ENCODE data around the gene HIP1. TPM values are rescaled to one million over a fixed set of nuclear protein-coding genes. Genes with fewer than 3 reads are reported as not detected.
"Not testable (repeated sequence)": the region's sequence is repeated elsewhere in the genome, so short reads cannot be mapped to it uniquely, and the experiment has no call there.

Gene HIP1
- polyA plus RNA-seq, 4 donors, result 0.22 to 7.1 (median 2.2) TPM

GRCh38 chr7:75556835-75557234 is 181.9 kb downstream of the HIP1 start:
- H3K36me3 ChIP-seq (ENCODE audit: control insufficient read depth in 3 of 3, insufficient read depth in 2 of 3, low read depth in 1 of 3, low read length in 3 of 3), result peaks cover 0 to 30% (median 7%) of the 10 kb centered on the region in 3 donors
- H3K27me3 ChIP-seq (ENCODE audit: control insufficient read depth in 3 of 3, insufficient read depth in 3 of 3, low read length in 3 of 3); H3K4me1 ChIP-seq (ENCODE audit: control insufficient read depth in 3 of 3, insufficient read depth in 2 of 3, low read depth in 1 of 3, low read length in 2 of 3); H3K4me3 ChIP-seq (ENCODE audit: low read depth in 1 of 3, low read length in 3 of 3); H3K9me3 ChIP-seq (ENCODE audit: control insufficient read depth in 2 of 2, insufficient read depth in 1 of 2, low read depth in 1 of 2, low read length in 1 of 2); H3K27ac ChIP-seq (ENCODE audit: low read depth in 1 of 3, low read length in 2 of 3); DNase-seq; FAIRE-seq: not testable (repeated sequence)
- WGBS, 3 donors, result 91 to 97% (median 93%) methylated on average over 6 of the region's 6 CpGs

GRCh38 chr7:75555736-75556135 is 183.0 kb downstream of the HIP1 start:
- no peak for FAIRE-seq
- 94 to 96% (median 94%) methylated on average over 13 of the region's 13 CpGs for WGBS, 3 donors
- Histone ChIP-seq H3K27me3 (ENCODE audit: control insufficient read depth in 3 of 3, insufficient read depth in 3 of 3, low read length in 3 of 3) (no peaks in the 10 kb centered on the region), H3K27ac (ENCODE audit: low read depth in 1 of 3, low read length in 2 of 3) (no peak overlapping the region), H3K9me3 (ENCODE audit: control insufficient read depth in 2 of 2, insufficient read depth in 1 of 2, low read depth in 1 of 2, low read length in 1 of 2) (no peaks in the 10 kb centered on the region), H3K4me3 (ENCODE audit: low read depth in 1 of 3, low read length in 3 of 3) (no peak overlapping the region), H3K36me3 (ENCODE audit: control insufficient read depth in 3 of 3, insufficient read depth in 2 of 3, low read depth in 1 of 3, low read length in 3 of 3) (peaks cover 0 to 30% (median 7%) of the 10 kb centered on the region in 3 donors), H3K4me1 (ENCODE audit: control insufficient read depth in 3 of 3, insufficient read depth in 2 of 3, low read depth in 1 of 3, low read length in 2 of 3) (no peaks in the 10 kb centered on the region)
- DNase-seq, result no peak

- WGBS, 3 donors, result 45 to 71% (median 66%) methylated on average over 15 of the region's 15 CpGs
- peak; percentile 19 to 32 for DNase-seq
- FAIRE-seq, result no peak
These were observed 192.3 kb downstream of the HIP1 start for GRCh38 chr7:75546237-75547015.

GRCh38 chr7:75537731-75538130 is 201.0 kb downstream of the HIP1 start:
- FAIRE-seq (no peak), DNase-seq (no peak)
- peaks cover 0 to 15% (median 0%) of the 10 kb centered on the region in 3 donors for H3K36me3 ChIP-seq (ENCODE audit: control insufficient read depth in 3 of 3, insufficient read depth in 2 of 3, low read depth in 1 of 3, low read length in 3 of 3)
- H3K4me1 ChIP-seq (ENCODE audit: control insufficient read depth in 3 of 3, insufficient read depth in 2 of 3, low read depth in 1 of 3, low read length in 2 of 3), result no peaks in the 10 kb centered on the region
- H3K27ac ChIP-seq (ENCODE audit: low read depth in 1 of 3, low read length in 2 of 3), result no peak overlapping the region
- WGBS, 3 donors, result 84 to 87% (median 85%) methylated on average over 5 of the region's 5 CpGs
- no peaks in the 10 kb centered on the region for H3K9me3 ChIP-seq (ENCODE audit: control insufficient read depth in 2 of 2, insufficient read depth in 1 of 2, low read depth in 1 of 2, low read length in 1 of 2)
- no peak overlapping the region for H3K4me3 ChIP-seq (ENCODE audit: low read depth in 1 of 3, low read length in 3 of 3)
- H3K27me3 ChIP-seq (ENCODE audit: control insufficient read depth in 3 of 3, insufficient read depth in 3 of 3, low read length in 3 of 3), result no peaks in the 10 kb centered on the region

More at GRCh38 chr7:75546237-75547015, 192.3 kb downstream of the HIP1 start:
- Histone ChIP-seq H3K4me3 (ENCODE audit: low read depth in 1 of 3, low read length in 3 of 3) (no peak overlapping the region), H3K36me3 (ENCODE audit: control insufficient read depth in 3 of 3, insufficient read depth in 2 of 3, low read depth in 1 of 3, low read length in 3 of 3) (peaks cover 0 to 10% (median 0%) of the 10 kb centered on the region in 3 donors), H3K4me1 (ENCODE audit: control insufficient read depth in 3 of 3, insufficient read depth in 2 of 3, low read depth in 1 of 3, low read length in 2 of 3) (no peaks in the 10 kb centered on the region), H3K27ac (ENCODE audit: low read depth in 1 of 3, low read length in 2 of 3) (no peak overlapping the region), H3K9me3 (ENCODE audit: control insufficient read depth in 2 of 2, insufficient read depth in 1 of 2, low read depth in 1 of 2, low read length in 1 of 2) (no peaks in the 10 kb centered on the region), H3K27me3 (ENCODE audit: control insufficient read depth in 3 of 3, insufficient read depth in 3 of 3, low read length in 3 of 3) (no peaks in the 10 kb centered on the region)

GRCh38 chr7:75536940-75537538 is 201.7 kb downstream of the HIP1 start:
- DNase-seq, result no peak
- no peaks in the 10 kb centered on the region for H3K27me3 ChIP-seq (ENCODE audit: control insufficient read depth in 3 of 3, insufficient read depth in 3 of 3, low read length in 3 of 3)
- WGBS, 3 donors, result 87 to 91% (median 89%) methylated on average over 18 of the region's 18 CpGs
- H3K4me1 ChIP-seq (ENCODE audit: control insufficient read depth in 3 of 3, insufficient read depth in 2 of 3, low read depth in 1 of 3, low read length in 2 of 3), result no peaks in the 10 kb centered on the region
- peaks cover 0 to 15% (median 0%) of the 10 kb centered on the region in 3 donors for H3K36me3 ChIP-seq (ENCODE audit: control insufficient read depth in 3 of 3, insufficient read depth in 2 of 3, low read depth in 1 of 3, low read length in 3 of 3)
- H3K27ac ChIP-seq (ENCODE audit: low read depth in 1 of 3, low read length in 2 of 3), result no peak overlapping the region
- H3K4me3 ChIP-seq (ENCODE audit: low read depth in 1 of 3, low read length in 3 of 3), result no peak overlapping the region
- H3K9me3 ChIP-seq (ENCODE audit: control insufficient read depth in 2 of 2, insufficient read depth in 1 of 2, low read depth in 1 of 2, low read length in 1 of 2), result no peaks in the 10 kb centered on the region
- FAIRE-seq, result no peak

GRCh38 chr7:75536491-75536890 is 202.2 kb downstream of the HIP1 start:
- Histone ChIP-seq H3K4me1 (ENCODE audit: control insufficient read depth in 3 of 3, insufficient read depth in 2 of 3, low read depth in 1 of 3, low read length in 2 of 3) (no peaks in the 10 kb centered on the region), H3K36me3 (ENCODE audit: control insufficient read depth in 3 of 3, insufficient read depth in 2 of 3, low read depth in 1 of 3, low read length in 3 of 3) (peaks cover 0 to 15% (median 0%) of the 10 kb centered on the region in 3 donors), H3K4me3 (ENCODE audit: low read depth in 1 of 3, low read length in 3 of 3) (no peak overlapping the region), H3K27me3 (ENCODE audit: control insufficient read depth in 3 of 3, insufficient read depth in 3 of 3, low read length in 3 of 3) (no peaks in the 10 kb centered on the region), H3K27ac (ENCODE audit: low read depth in 1 of 3, low read length in 2 of 3) (no peak overlapping the region), H3K9me3 (ENCODE audit: control insufficient read depth in 2 of 2, insufficient read depth in 1 of 2, low read depth in 1 of 2, low read length in 1 of 2) (no peaks in the 10 kb centered on the region)
- DNase-seq (no peak), FAIRE-seq (no peak)
- 95 to 99% (median 96%) methylated on average over 4 of the region's 4 CpGs for WGBS, 3 donors

- Histone ChIP-seq H3K36me3 (ENCODE audit: control insufficient read depth in 3 of 3, insufficient read depth in 2 of 3, low read depth in 1 of 3, low read length in 3 of 3) (peaks cover 0 to 15% (median 0%) of the 10 kb centered on the region in 3 donors), H3K4me3 (ENCODE audit: low read depth in 1 of 3, low read length in 3 of 3) (no peak overlapping the region), H3K9me3 (ENCODE audit: control insufficient read depth in 2 of 2, insufficient read depth in 1 of 2, low read depth in 1 of 2, low read length in 1 of 2) (no peaks in the 10 kb centered on the region), H3K27me3 (ENCODE audit: control insufficient read depth in 3 of 3, insufficient read depth in 3 of 3, low read length in 3 of 3) (no peaks in the 10 kb centered on the region), H3K27ac (ENCODE audit: low read depth in 1 of 3, low read length in 2 of 3) (no peak overlapping the region), H3K4me1 (ENCODE audit: control insufficient read depth in 3 of 3, insufficient read depth in 2 of 3, low read depth in 1 of 3, low read length in 2 of 3) (no peaks in the 10 kb centered on the region)
- WGBS, 3 donors, result 54 to 60% (median 56%) methylated on average over 8 of the region's 8 CpGs
- DNase-seq, result no peak
- FAIRE-seq, result no peak
These were observed 203.9 kb downstream of the HIP1 start for GRCh38 chr7:75534727-75535307.

GRCh38 chr7:75533926-75534325 is 204.8 kb downstream of the HIP1 start:
- no peaks in the 10 kb centered on the region for H3K4me1 ChIP-seq (ENCODE audit: control insufficient read depth in 3 of 3, insufficient read depth in 2 of 3, low read depth in 1 of 3, low read length in 2 of 3)
- no peaks in the 10 kb centered on the region for H3K9me3 ChIP-seq (ENCODE audit: control insufficient read depth in 2 of 2, insufficient read depth in 1 of 2, low read depth in 1 of 2, low read length in 1 of 2)
- H3K4me3 ChIP-seq (ENCODE audit: low read depth in 1 of 3, low read length in 3 of 3), result no peak overlapping the region
- no peak for DNase-seq
- no peak overlapping the region for H3K27ac ChIP-seq (ENCODE audit: low read depth in 1 of 3, low read length in 2 of 3)
- H3K27me3 ChIP-seq (ENCODE audit: control insufficient read depth in 3 of 3, insufficient read depth in 3 of 3, low read length in 3 of 3), result no peaks in the 10 kb centered on the region
- no peak for FAIRE-seq
- H3K36me3 ChIP-seq (ENCODE audit: control insufficient read depth in 3 of 3, insufficient read depth in 2 of 3, low read depth in 1 of 3, low read length in 3 of 3), result peaks cover 0 to 13% (median 0%) of the 10 kb centered on the region in 3 donors
- WGBS, 3 donors, result 88 to 95% (median 91%) methylated on average over 6 of the region's 6 CpGs
